Thymus (tissue), 11 donors: ENCODE measurements around the gene KIRREL3. TPM values are rescaled to one million over a fixed set of nuclear protein-coding genes. Genes with fewer than 3 reads are reported as not detected.
A peak's percentile ranks its signal among the peaks of the same experiment; 100 is the strongest.

ENCODE experiments used
- DNase-seq, 9 donors: peaks; one replicate each; pipeline ENCODE4 v3.0.0-alpha.2; 2013; ENCODE audit warnings: low spot score in 9 of 9, low read depth in 6 of 9, missing footprints in 1 of 9
- H3K27ac ChIP-seq, 2 donors: one replicate each; pipeline ENCODE4 v1.5.1; 2013; ENCODE audit warnings: control low read depth in 1 of 2, low read depth in 1 of 2, low read length in 1 of 2, mild to moderate bottlenecking in 1 of 2, moderate library complexity in 1 of 2
- H3K27me3 ChIP-seq, 2 donors: one replicate each; pipeline ENCODE4 v1.5.1; 2013; ENCODE audit warnings: low read length in 1 of 2; ENCODE audit not compliant: control insufficient read depth in 2 of 2, insufficient read depth in 1 of 2
- H3K36me3 ChIP-seq, 2 donors: one replicate each; pipeline ENCODE4 v1.5.1; 2013; ENCODE audit warnings: low read length in 1 of 2, mild to moderate bottlenecking in 1 of 2, moderate library complexity in 1 of 2; ENCODE audit not compliant: control insufficient read depth in 2 of 2, insufficient read depth in 2 of 2
- H3K4me1 ChIP-seq, 2 donors: one replicate each; pipeline ENCODE4 v1.5.1; 2013; ENCODE audit warnings: low read length in 2 of 2; ENCODE audit not compliant: control insufficient read depth in 2 of 2, insufficient read depth in 2 of 2
- H3K4me3 ChIP-seq, 2 donors: one replicate each; pipeline ENCODE4 v1.5.1; 2013; ENCODE audit warnings: low read length in 2 of 2, control low read depth in 1 of 2, mild to moderate bottlenecking in 1 of 2
- H3K9me3 ChIP-seq, 2 donors: one replicate each; pipeline ENCODE4 v1.5.1; 2013; ENCODE audit warnings: low read length in 1 of 2, mild to moderate bottlenecking in 1 of 2; ENCODE audit not compliant: control insufficient read depth in 2 of 2, insufficient read depth in 1 of 2
- WGBS: extraction: QIAGEN DNeasy Blood & Tissue Kit; methylation state at CpG from one replicate; pipeline ENCODE4 v1.1.7; 2013; 5-methylcytosine and 5-hydroxymethylcytosine counted together
- polyA plus RNA-seq: library from polyadenylated mRNA; stranded (reverse); fragments of 200-250 nt; gene quantifications from one replicate; pipeline ENCODE4 v1.2.3, GENCODE V29; 2013
- total RNA-seq: library from RNA; stranded (reverse); fragments of 120-200 nt; gene quantifications from one replicate; pipeline ENCODE4 v1.2.4, GENCODE V29; 2013
- donor health status: healthy.

Gene KIRREL3
- total and polyA plus RNA-seq, 2 donors, result 0.09 to 0.14 TPM

DNA sequence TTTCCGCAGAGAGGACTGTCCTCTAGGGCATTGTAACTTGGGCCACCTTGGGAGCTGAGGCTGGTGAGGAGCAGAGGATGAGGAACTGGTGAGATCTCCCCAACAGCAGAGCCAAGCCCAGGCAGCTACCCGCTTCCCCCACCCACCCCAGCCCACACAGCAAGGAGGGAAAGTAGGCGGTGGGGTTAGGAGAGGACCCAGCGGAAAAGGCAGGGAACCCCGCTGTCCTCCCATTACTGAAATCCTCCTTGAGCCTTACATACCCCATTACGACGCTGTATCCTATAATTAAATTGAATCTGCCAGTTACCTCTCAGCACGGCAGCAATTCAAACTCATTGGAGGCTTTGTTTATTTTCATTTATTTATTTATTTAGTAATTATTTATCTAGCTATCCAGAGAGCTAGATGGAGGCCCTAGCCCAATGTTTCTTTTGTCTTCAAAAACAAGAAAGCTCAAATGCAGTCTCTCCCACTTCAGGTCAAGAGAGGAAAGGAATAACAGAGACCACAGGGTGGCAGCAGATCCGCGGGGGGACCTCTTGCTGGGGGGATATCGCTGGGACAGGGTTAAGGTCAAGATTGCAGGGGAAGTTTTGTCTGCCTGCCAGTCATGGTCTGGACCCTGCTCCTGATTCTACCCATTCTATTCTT is 427.1 kb downstream of the KIRREL3 start:
- Histone ChIP-seq H3K4me1 (no peaks in the 10 kb centered on the region), H3K4me3 (no peak overlapping the region), H3K36me3 (no peaks in the 10 kb centered on the region), H3K9me3 (no peaks in the 10 kb centered on the region), H3K27ac (no peak overlapping the region), H3K27me3 (no peaks in the 10 kb centered on the region)
- DNase-seq, result no peak
- 47% methylated on average over 11 of the region's 11 CpGs for WGBS

- Histone ChIP-seq H3K4me3 (no peak overlapping the region), H3K27ac (no peak overlapping the region), H3K4me1 (no peaks in the 10 kb centered on the region), H3K9me3 (no peaks in the 10 kb centered on the region), H3K36me3 (no peaks in the 10 kb centered on the region), H3K27me3 (no peaks in the 10 kb centered on the region)
- 82% methylated on average over 5 of the region's 5 CpGs for WGBS
- no peak for DNase-seq
These were observed 430.1 kb downstream of the KIRREL3 start for GRCh38 chr11:126570489-126570888.

DNA sequence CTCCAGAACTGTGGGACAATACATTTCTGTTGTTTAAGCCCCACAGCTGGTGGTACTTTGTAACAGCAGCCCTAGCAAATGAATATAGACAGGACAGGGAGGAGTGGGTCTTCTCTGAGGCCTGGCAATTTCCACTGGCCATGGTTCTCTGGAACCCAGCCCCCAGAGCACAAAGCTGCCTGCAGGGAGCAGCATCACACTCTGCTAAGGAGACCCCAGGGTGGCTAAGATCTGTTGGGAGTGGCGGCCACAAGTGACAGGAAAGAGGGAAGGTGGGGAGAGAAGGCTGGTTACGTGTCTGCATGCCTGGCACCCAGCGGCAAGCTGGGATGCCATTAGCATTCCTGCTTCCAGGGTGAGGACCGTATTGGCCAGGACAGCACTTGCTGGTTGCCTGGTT is 433.2 kb downstream of the KIRREL3 start:
- no peak overlapping the region for H3K27ac ChIP-seq
- 69% methylated on average over 4 of the region's 4 CpGs for WGBS
- peaks cover 0 to 4% of the 10 kb centered on the region in 2 donors for H3K27me3 ChIP-seq
- no peak overlapping the region for H3K4me3 ChIP-seq
- no peaks in the 10 kb centered on the region for H3K4me1 ChIP-seq
- H3K9me3 ChIP-seq, result no peaks in the 10 kb centered on the region
- H3K36me3 ChIP-seq, result no peaks in the 10 kb centered on the region
- no peak for DNase-seq

- Histone ChIP-seq H3K4me1 (no peaks in the 10 kb centered on the region), H3K4me3 (no peak overlapping the region), H3K27ac (no peak overlapping the region), H3K9me3 (no peaks in the 10 kb centered on the region), H3K36me3 (no peaks in the 10 kb centered on the region), H3K27me3 (peaks cover 0 to 4% of the 10 kb centered on the region in 2 donors)
- DNase-seq, result no peak
- 12% methylated on average over 9 of the region's 9 CpGs for WGBS
These were observed 436.0 kb downstream of the KIRREL3 start for GRCh38 chr11:126564566-126564965.

DNA sequence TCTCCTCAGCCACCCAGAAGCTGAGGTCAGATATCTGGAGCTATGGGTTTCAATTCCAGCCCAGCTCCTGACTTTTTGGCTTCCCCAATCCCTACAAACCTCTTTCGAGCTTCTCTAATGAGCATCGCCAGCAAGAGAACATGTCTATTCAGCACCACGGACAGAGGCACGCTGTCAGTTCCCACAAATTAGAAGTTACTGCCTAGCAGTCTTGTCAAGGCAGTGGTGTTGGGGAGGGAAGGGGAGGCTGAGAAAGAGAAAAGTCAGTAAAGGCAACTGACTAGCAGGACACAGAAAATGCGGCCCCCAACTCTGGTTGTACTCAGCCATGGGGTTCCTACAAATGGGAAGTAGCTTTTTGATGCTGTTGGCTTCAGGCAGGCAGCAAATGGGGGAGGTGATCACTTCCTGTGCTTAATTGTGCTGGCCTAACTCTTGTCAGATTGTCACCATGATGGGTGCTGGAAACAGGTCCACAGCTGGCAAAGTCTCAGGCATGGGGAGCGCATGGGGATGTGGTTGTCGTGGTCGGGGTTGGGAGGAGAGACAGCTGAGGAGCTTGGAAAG is 439.2 kb downstream of the KIRREL3 start:
- Histone ChIP-seq H3K9me3 (no peaks in the 10 kb centered on the region), H3K36me3 (no peaks in the 10 kb centered on the region), H3K27me3 (peaks cover 0 to 4% of the 10 kb centered on the region in 2 donors), H3K4me1 (no peaks in the 10 kb centered on the region), H3K4me3 (no peak overlapping the region), H3K27ac (no peak overlapping the region)
- DNase-seq, result peak; percentile 16 to 70 (median 37)
- 32% methylated on average over 8 of the region's 8 CpGs for WGBS

DNA sequence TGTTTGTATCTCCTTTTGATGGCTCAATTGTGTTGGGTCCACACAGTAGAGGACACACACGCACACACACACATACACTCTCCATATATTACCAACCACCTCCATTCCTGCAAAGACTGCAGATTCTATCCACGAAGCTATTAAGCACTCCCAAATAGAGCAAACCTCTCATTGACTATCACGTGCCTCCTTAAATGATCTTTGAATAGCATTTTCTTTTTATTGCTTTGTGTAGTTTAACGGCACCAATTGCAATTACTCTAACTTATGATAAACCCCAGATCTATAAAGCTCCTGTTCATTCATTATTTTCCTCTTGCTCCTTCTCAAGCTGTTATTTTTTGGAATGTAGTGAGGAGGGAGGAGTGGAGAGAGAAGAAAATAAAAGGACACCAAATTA is 440.3 kb downstream of the KIRREL3 start:
- no peaks in the 10 kb centered on the region for H3K36me3 ChIP-seq
- H3K27me3 ChIP-seq, result peaks cover 0 to 4% of the 10 kb centered on the region in 2 donors
- WGBS, result 84% methylated on average over 4 of the region's 4 CpGs
- H3K27ac ChIP-seq, result no peak overlapping the region
- no peak overlapping the region for H3K4me3 ChIP-seq
- H3K4me1 ChIP-seq, result no peaks in the 10 kb centered on the region
- no peak for DNase-seq
- H3K9me3 ChIP-seq, result no peaks in the 10 kb centered on the region

- H3K27ac ChIP-seq, result no peak overlapping the region
- DNase-seq, result no peak
- 88% methylated on average over 20 of the region's 20 CpGs for WGBS
- no peaks in the 10 kb centered on the region for H3K9me3 ChIP-seq
- H3K4me1 ChIP-seq, result no peaks in the 10 kb centered on the region
- no peaks in the 10 kb centered on the region for H3K36me3 ChIP-seq
- H3K27me3 ChIP-seq, result peaks cover 0 to 8% of the 10 kb centered on the region in 2 donors
- H3K4me3 ChIP-seq, result no peak overlapping the region
These were observed 451.7 kb downstream of the KIRREL3 start for GRCh38 chr11:126548581-126549550.

DNA sequence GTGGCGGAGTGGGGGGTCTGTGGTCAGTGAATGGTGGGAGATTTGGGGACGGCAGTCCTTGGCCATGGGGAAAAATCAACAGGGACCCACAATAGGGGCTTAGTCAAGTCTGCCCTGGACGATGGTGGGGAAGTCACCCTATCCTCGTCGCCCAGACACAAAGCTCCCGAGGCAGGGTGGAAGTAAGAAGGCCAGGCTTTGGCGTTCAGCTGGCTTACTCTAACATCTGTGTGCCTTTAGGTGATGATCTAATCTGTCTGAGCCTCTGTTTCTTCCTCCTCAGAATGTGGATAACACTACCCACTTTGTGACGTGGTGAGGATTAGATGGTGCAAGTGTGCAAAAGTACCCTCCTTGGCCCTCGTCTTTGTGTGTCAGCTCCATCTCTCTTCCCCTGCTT is 452.9 kb downstream of the KIRREL3 start:
- no peaks in the 10 kb centered on the region for H3K4me1 ChIP-seq
- DNase-seq, result no peak
- WGBS, result 89% methylated on average over 9 of the region's 9 CpGs

GRCh38 chr11:126547161-126547560 is 453.4 kb downstream of the KIRREL3 start:
- DNase-seq, result no peak
- Histone ChIP-seq H3K27me3 (peaks cover 0 to 18% of the 10 kb centered on the region in 2 donors), H3K4me3 (no peak overlapping the region), H3K9me3 (no peaks in the 10 kb centered on the region), H3K36me3 (no peaks in the 10 kb centered on the region), H3K27ac (no peak overlapping the region), H3K4me1 (no peaks in the 10 kb centered on the region)
- 94% methylated on average over 9 of the region's 9 CpGs for WGBS

More for the DNA sequence above, 452.9 kb downstream of the KIRREL3 start:
- H3K4me3 ChIP-seq, result no peak overlapping the region
- no peaks in the 10 kb centered on the region for H3K9me3 ChIP-seq
- no peak overlapping the region for H3K27ac ChIP-seq
- H3K27me3 ChIP-seq, result peaks cover 0 to 18% of the 10 kb centered on the region in 2 donors
- no peaks in the 10 kb centered on the region for H3K36me3 ChIP-seq
